NOMO-1 (cell line): ENCODE results near the gene THRB.

Experiments
- DNase-seq, 2 experiments: peaks; one replicate each; lab custom pipeline; 2025; ENCODE audit not compliant: unreplicated experiment in 2 of 2; lab: John Stamatoyannopoulos, UW

THRB gene

GRCh38 chr3:24067483-24067882 is 427.2 kb downstream of the THRB start:
- no peak for DNase-seq
